SK-N-SH (cell line): ENCODE results near the gene NCSTN. TPM values are rescaled to one million over a fixed set of nuclear protein-coding genes. Genes with fewer than 3 reads are reported as not detected.
A peak's percentile ranks its signal among the peaks of the same experiment; 100 is the strongest.

Experiments used
- CTCF ChIA-PET: fragments of 300-600, 350-600 bp; formaldehyde crosslinking; extraction: SDS; loops from one replicate; lab custom pipeline; 2021; lab: Yijun Ruan, JAX
- POLR2A ChIA-PET: fragments of 350-600 bp; sonication (Branson Sonifier 250); formaldehyde crosslinking; extraction: SDS; loops from one replicate; lab custom pipeline; 2020; ENCODE audit warnings: antibody characterized with exemption, inconsistent platforms; lab: Yijun Ruan, JAX
- DNase-seq: peaks from one replicate; pipeline ENCODE4 v3.0.0; 2012
- H2AFZ ChIP-seq: fragments of 200-600 bp; sonication (generic); 2 replicates; pipeline ENCODE4 v1.8.1; 2016; ENCODE audit warnings: antibody characterized with exemption, mild to moderate bottlenecking, low read depth
- H3F3A ChIP-seq: fragments of 200-600 bp; sonication (generic); replicated peaks from 2 replicates; pipeline ENCODE3; 2016; ENCODE audit warnings: antibody characterized with exemption, mild to moderate bottlenecking; ENCODE audit not compliant: insufficient read depth
- H3K27ac ChIP-seq, 2 experiments: fragments of 200-500 bp in 1 of 2; fragments of 200-600 bp in 1 of 2; sonication (Bioruptor generic) in 1 of 2; sonication (generic), shearing (Covaris generic) in 1 of 2; 2 replicates each; pipeline versions ENCODE4 v1.5.1 to v1.6.1; 2014 to 2016; ENCODE audit warnings: low read depth in 2 of 2, inconsistent platforms in 1 of 2, low read length in 1 of 2, mild to moderate bottlenecking in 1 of 2, mixed read lengths in 1 of 2
- H3K27me3 ChIP-seq: fragments of 200-600 bp; sonication (generic), shearing (Covaris generic); 2 replicates; pipeline ENCODE4 v1.6.1; 2016; ENCODE audit warnings: mixed run types; ENCODE audit not compliant: insufficient read depth
- H3K36me3 ChIP-seq, 2 experiments: fragments of 200-500 bp in 1 of 2; fragments of 200-600 bp in 1 of 2; sonication (Bioruptor generic) in 1 of 2; sonication (generic) in 1 of 2; replicated peaks in 1 of 2; 2 replicates each; pipeline versions ENCODE3 to v1.5.1; 2014 to 2016; ENCODE audit warnings: low read length in 1 of 2, mild to moderate bottlenecking in 1 of 2; ENCODE audit not compliant: insufficient read depth in 2 of 2, control insufficient read depth in 1 of 2
- H3K4me1 ChIP-seq, 2 experiments: fragments of 200-500 bp in 1 of 2; fragments of 200-600 bp in 1 of 2; sonication (Bioruptor generic) in 1 of 2; sonication (generic), shearing (Covaris generic) in 1 of 2; 2 replicates each; pipeline versions ENCODE4 v1.5.1 to v1.6.1; 2014 to 2016; ENCODE audit warnings: low read depth in 1 of 2, low read length in 1 of 2, mixed run types in 1 of 2; ENCODE audit not compliant: insufficient read depth in 2 of 2, control insufficient read depth in 1 of 2
- H3K4me2 ChIP-seq: fragments of 200-600 bp; sonication (generic), shearing (Covaris generic); 2 replicates; pipeline ENCODE4 v1.6.1; 2017; ENCODE audit warnings: mixed run types
- H3K4me3 ChIP-seq, 2 experiments: fragments of 200-500 bp in 1 of 2; fragments of 200-600 bp in 1 of 2; sonication (Bioruptor generic) in 1 of 2; sonication (generic), shearing (Covaris generic) in 1 of 2; 2 replicates each; pipeline versions ENCODE4 v1.5.1 to v1.8.1; 2014 to 2016; ENCODE audit warnings: low read depth in 2 of 2, inconsistent platforms in 1 of 2, low read length in 1 of 2, mild to moderate bottlenecking in 1 of 2, mixed read lengths in 1 of 2, moderate library complexity in 1 of 2
- H3K79me2 ChIP-seq: fragments of 200-600 bp; sonication (generic); 2 replicates; pipeline ENCODE4 v1.8.1; 2017; ENCODE audit warnings: mild to moderate bottlenecking; ENCODE audit not compliant: insufficient read depth
- H3K9ac ChIP-seq: fragments of 200-600 bp; sonication (generic); 2 replicates; pipeline ENCODE4 v1.6.1; 2017; ENCODE audit warnings: mixed run types
- H3K9me2 ChIP-seq: fragments of 200-600 bp; sonication (generic); 2 replicates; pipeline ENCODE4 v1.6.1; 2017; ENCODE audit warnings: mixed run types
- H3K9me3 ChIP-seq: fragments of 200-600 bp; sonication (generic); 2 replicates; pipeline ENCODE4 v1.6.1; 2017; ENCODE audit warnings: mixed run types, mild to moderate bottlenecking, moderate library complexity
- H4K20me1 ChIP-seq: fragments of 200-600 bp; sonication (generic); 2 replicates; pipeline ENCODE4 v1.6.1; 2017; ENCODE audit warnings: mild to moderate bottlenecking, mixed run types; ENCODE audit not compliant: insufficient read depth
- CHD2 ChIP-seq: fragments of 150-350 bp; IDR thresholded peaks from 2 replicates; pipeline ENCODE4 v1.6.1; 2018; ENCODE audit warnings: low read length; ENCODE audit not compliant: partially characterized antibody
- CTCF ChIP-seq: fragments of 200-600 bp; sonication (generic); IDR thresholded peaks from 2 replicates; pipeline ENCODE4 v1.6.1; 2017; ENCODE audit warnings: antibody characterized with exemption, mild to moderate bottlenecking, moderate library complexity
- EZH2phosphoT487 ChIP-seq: fragments of 200-600 bp; sonication (generic); IDR thresholded peaks from 2 replicates; pipeline ENCODE4 v1.6.1; 2017; ENCODE audit warnings: low read depth, mixed run types, mild to moderate bottlenecking, antibody characterized with exemption, moderate library complexity, borderline replicate concordance
- FOXJ3 ChIP-seq: sonication (generic); formaldehyde crosslinking; IDR thresholded peaks from 2 replicates; pipeline ENCODE4 v1.5.1; 2020; ENCODE audit warnings: mild to moderate bottlenecking, missing genetic modification reagents
- GABPA ChIP-seq: IDR thresholded peaks from 2 replicates; pipeline ENCODE4 v1.4.0; 2012; ENCODE audit warnings: low read depth, mild to moderate bottlenecking
- GATA2 ChIP-seq: sonication (generic); formaldehyde crosslinking; IDR thresholded peaks from 2 replicates; pipeline ENCODE4 v1.5.0; 2020; ENCODE audit warnings: mild to moderate bottlenecking, missing genetic modification reagents
- JUND ChIP-seq: IDR thresholded peaks from 2 replicates; pipeline ENCODE4 v1.4.0; 2012
- MAX ChIP-seq: IDR thresholded peaks from 2 replicates; pipeline ENCODE4 v1.4.0; 2012; ENCODE audit warnings: low read depth
- MEF2A ChIP-seq: IDR thresholded peaks from 2 replicates; pipeline ENCODE4 v1.4.0; 2012; ENCODE audit warnings: low read depth, borderline replicate concordance
- MXI1 ChIP-seq: IDR thresholded peaks from 2 replicates; pipeline ENCODE4 v1.6.1; 2012; ENCODE audit warnings: mild to moderate bottlenecking, low read depth, low read length, improper control_type of control experiment
- PBX3 ChIP-seq: IDR thresholded peaks from 2 replicates; pipeline ENCODE4; 2012
- RCOR1 ChIP-seq: fragments of 150-350 bp; IDR thresholded peaks from 2 replicates; pipeline ENCODE4 v1.6.1; 2017; ENCODE audit warnings: antibody characterized with exemption, low read length
- RFX5 ChIP-seq: IDR thresholded peaks from 2 replicates; pipeline ENCODE4 v1.6.1; 2012; ENCODE audit warnings: mild to moderate bottlenecking, improper control_type of control experiment, low read length
- RXRA ChIP-seq: IDR thresholded peaks from 2 replicates; pipeline ENCODE4 v1.4.0; 2012; ENCODE audit warnings: low read depth, mild to moderate bottlenecking, borderline replicate concordance
- SIN3A ChIP-seq: IDR thresholded peaks from 2 replicates; pipeline ENCODE4 v1.6.1; 2012; ENCODE audit warnings: low read depth, mild to moderate bottlenecking, low read length, moderate library complexity, borderline replicate concordance
- TEAD4 ChIP-seq: IDR thresholded peaks from 2 replicates; pipeline ENCODE4 v1.4.0; 2012; ENCODE audit warnings: mild to moderate bottlenecking, borderline replicate concordance; ENCODE audit not compliant: insufficient read depth
- USF2 ChIP-seq: fragments of 150-350 bp; IDR thresholded peaks from 2 replicates; pipeline ENCODE4 v1.6.1; 2017; ENCODE audit warnings: antibody characterized with exemption, low read length, low read depth, borderline replicate concordance
- WGBS: methylation state at CpG from one replicate; pipeline ENCODE4 v1.1.6; 2017; ENCODE audit warnings: low lambda C conversion rate; 5-methylcytosine and 5-hydroxymethylcytosine counted together
- polyA plus RNA-seq, 3 experiments: library from polyadenylated mRNA; depleted of rRNA; stranded (reverse); fragments of >200 nt; gene quantifications; 2 replicates each; pipeline ENCODE4 v1.2.3, GENCODE V29; 2012

Gene NCSTN
- polyA plus RNA-seq, 1 of the 3 experiments (the other 2 are of a cell fraction), result 165 TPM

GRCh38 chr1:160340146-160340545 is 3.0 kb upstream of the NCSTN start:
- Histone ChIP-seq H3K27me3 (no peaks in the 10 kb centered on the region), H3K79me2 (peaks cover 98% of the 10 kb centered on the region), H3K36me3 (peaks cover 46 to 54% of the 10 kb centered on the region in 2 experiments), H3K27ac (no peak overlapping the region), H3K4me3 (no peak overlapping the region), H3K4me1 (peaks cover 5 to 15% of the 10 kb centered on the region in 2 experiments; a peak in 2 of 4 replicates), H4K20me1 (peaks cover 53% of the 10 kb centered on the region), H3F3A (peaks cover 7% of the 10 kb centered on the region), H2AFZ (no peak overlapping the region), H3K9me2 (no peaks in the 10 kb centered on the region), H3K9me3 (no peaks in the 10 kb centered on the region), H3K4me2 (peak overlapping the region; percentile 83; the same call in 1 of the 2 replicates), H3K9ac (no peak overlapping the region)
- CTCF ChIA-PET, result interaction anchor here (1.0 to 2.2 kb wide), 5 partner anchors 10 to 255 kb away, joined by 3 to 9 read pairs (median 5); no protein-coding TSS in a partner anchor
- no peak for TF ChIP-seq SIN3A
- TF ChIP-seq MXI1, result no peak
- TF ChIP-seq RFX5, result no peak
- no peak for TF ChIP-seq FOXJ3 (CRISPR knock-in tag)
- no peak for TF ChIP-seq EZH2phosphoT487
- TF ChIP-seq USF2, result no peak
- no peak for TF ChIP-seq RXRA
- TF ChIP-seq RCOR1, result no peak
- TF ChIP-seq PBX3, result no peak
- TF ChIP-seq MAX, result no peak
- TF ChIP-seq MEF2A, result no peak
- TF ChIP-seq JUND, result no peak
- TF ChIP-seq GABPA, result no peak
- no peak for TF ChIP-seq TEAD4
- no peak for TF ChIP-seq GATA2 (CRISPR knock-in tag)
- no peak for TF ChIP-seq CHD2
- TF ChIP-seq CTCF, result no peak
- no peak for DNase-seq
- POLR2A ChIA-PET, result no interaction called here
- WGBS, result 95% methylated on average over 3 of the region's 3 CpGs
